Breast epithelium (tissue), 4 donors: Measurements from ENCODE around the gene LEMD1. TPM values are rescaled to one million over a fixed set of nuclear protein-coding genes. Genes with fewer than 3 reads are reported as not detected.

Experiments used
- DNase-seq, 2 donors: peaks; one replicate each; pipeline ENCODE4 v3.0.0-alpha.2; 2019; ENCODE audit warnings: low spot score in 2 of 2
- H3K27ac ChIP-seq, 2 donors: fragments of 200-600 bp; sonication (generic) in 1 of 2; one replicate each; pipeline ENCODE4 v1.5.1; 2016 to 2019; ENCODE audit warnings: mild to moderate bottlenecking in 1 of 2
- H3K27me3 ChIP-seq, 2 donors: fragments of 200-600 bp; sonication (generic) in 1 of 2; one replicate each; pipeline versions ENCODE4 v1.5.1 to v1.6.0; 2017 to 2019; ENCODE audit warnings: control low read depth in 1 of 2, mild to moderate bottlenecking in 1 of 2
- H3K36me3 ChIP-seq: fragments of 200-600 bp; one replicate; pipeline ENCODE4 v1.5.1; 2019
- H3K4me1 ChIP-seq, 2 donors: fragments of 200-600 bp; sonication (generic); one replicate each; pipeline ENCODE4 v1.5.1; 2016 to 2019; ENCODE audit warnings: control low read depth in 1 of 2
- H3K4me3 ChIP-seq, 3 donors: fragments of 200-600 bp; sonication (generic); 1 replicate in 2 of 3; 2 replicates in 1 of 3; pipeline ENCODE4 v1.5.1; 2016 to 2019; ENCODE audit warnings: mild to moderate bottlenecking in 3 of 3, moderate library complexity in 2 of 3
- H3K9me3 ChIP-seq, 2 donors: fragments of 200-600 bp; sonication (generic) in 1 of 2; one replicate each; pipeline ENCODE4 v1.5.1; 2016 to 2019; ENCODE audit warnings: control low read depth in 1 of 2
- CTCF ChIP-seq, 3 donors: fragments of 450-650 bp; IDR thresholded peaks; one replicate each; pipeline ENCODE4 v1.5.1; 2016 to 2017; ENCODE audit warnings: antibody characterized with exemption in 3 of 3, mild to moderate bottlenecking in 3 of 3, moderate library complexity in 3 of 3
- POLR2A ChIP-seq: fragments of 450-650 bp; IDR thresholded peaks from one replicate; pipeline ENCODE4 v1.6.1; 2016; ENCODE audit warnings: antibody characterized with exemption, mild to moderate bottlenecking, moderate library complexity
- POLR2AphosphoS5 ChIP-seq, 3 donors: sonication (generic); formaldehyde crosslinking; IDR thresholded peaks; one replicate each; pipeline ENCODE4 v1.6.1; 2017; ENCODE audit warnings: antibody characterized with exemption in 3 of 3
- intact Hi-C: fragments of 100-400 bp; cut with DNase I; formaldehyde crosslinking; loops from one replicate; pipeline ENCODE4 v1.15.1; 2023; ENCODE audit warnings: low total_unique reads
- total RNA-seq, 3 donors: library from RNA; depleted of rRNA; stranded (reverse); fragments of >200 nt; gene quantifications; one replicate each; pipeline ENCODE4 v1.1.0, GENCODE V29; 2016

The LEMD1 gene
- total RNA-seq, 3 donors from 2014 or later, result 6.1 TPM; not detected in 2

GRCh38 chr1:205373022-205373797 is 48.6 kb downstream of the LEMD1 start:
- H3K4me1 ChIP-seq, result no peaks in the 10 kb centered on the region
- no peak for TF ChIP-seq POLR2AphosphoS5 (IDR thresholded peaks at IDR 0.05)
- no peak for TF ChIP-seq CTCF (IDR thresholded peaks at IDR 0.05)
- TF ChIP-seq POLR2A, result no peak

GRCh38 chr1:205371871-205372660 is 49.8 kb downstream of the LEMD1 start:
- no peak for DNase-seq
- TF ChIP-seq POLR2A (no peak), CTCF (IDR thresholded peaks at IDR 0.05) (no peak), POLR2AphosphoS5 (IDR thresholded peaks at IDR 0.05) (no peak)

More at GRCh38 chr1:205373022-205373797, 48.6 kb downstream of the LEMD1 start:
- no peak for DNase-seq
- Histone ChIP-seq H3K36me3 (no peaks in the 10 kb centered on the region), H3K9me3 (no peaks in the 10 kb centered on the region), H3K27ac (no peak overlapping the region), H3K27me3 (no peaks in the 10 kb centered on the region), H3K4me3 (no peak overlapping the region)
- intact Hi-C loops, result no loop called here

GRCh38 chr1:205370780-205371179 is 51.1 kb downstream of the LEMD1 start:
- no peak for DNase-seq
- TF ChIP-seq POLR2AphosphoS5 (IDR thresholded peaks at IDR 0.05) (no peak), POLR2A (no peak), CTCF (IDR thresholded peaks at IDR 0.05) (no peak)
- no peak overlapping the region for H3K27ac ChIP-seq
- H3K4me3 ChIP-seq, result no peak overlapping the region
- no peaks in the 10 kb centered on the region for H3K36me3 ChIP-seq
- H3K27me3 ChIP-seq, result no peaks in the 10 kb centered on the region
- H3K9me3 ChIP-seq, result no peaks in the 10 kb centered on the region
- intact Hi-C loops, result no loop called here
- H3K4me1 ChIP-seq, result no peaks in the 10 kb centered on the region

More at GRCh38 chr1:205371871-205372660, 49.8 kb downstream of the LEMD1 start:
- H3K27ac ChIP-seq, result no peak overlapping the region
- H3K36me3 ChIP-seq, result no peaks in the 10 kb centered on the region
- no peaks in the 10 kb centered on the region for H3K9me3 ChIP-seq
- no peaks in the 10 kb centered on the region for H3K4me1 ChIP-seq
- intact Hi-C loops, result no loop called here
- H3K4me3 ChIP-seq, result no peak overlapping the region
- H3K27me3 ChIP-seq, result no peaks in the 10 kb centered on the region

GRCh38 chr1:205369701-205370123 is 52.1 kb downstream of the LEMD1 start:
- H3K27ac ChIP-seq, result no peak overlapping the region
- TF ChIP-seq CTCF (IDR thresholded peaks at IDR 0.05) (no peak), POLR2A (no peak), POLR2AphosphoS5 (IDR thresholded peaks at IDR 0.05) (no peak)

GRCh38 chr1:205368478-205368877 is 53.4 kb downstream of the LEMD1 start:
- no peak overlapping the region for H3K4me3 ChIP-seq
- no peak for DNase-seq
- H3K27ac ChIP-seq, result no peak overlapping the region
- H3K9me3 ChIP-seq, result no peaks in the 10 kb centered on the region
- H3K36me3 ChIP-seq, result no peaks in the 10 kb centered on the region
- intact Hi-C loops, result no loop called here
- H3K4me1 ChIP-seq, result no peaks in the 10 kb centered on the region
- no peaks in the 10 kb centered on the region for H3K27me3 ChIP-seq
- no peak for TF ChIP-seq CTCF (IDR thresholded peaks at IDR 0.05)
- TF ChIP-seq POLR2AphosphoS5 (IDR thresholded peaks at IDR 0.05), result no peak
- no peak for TF ChIP-seq POLR2A

More at GRCh38 chr1:205369701-205370123, 52.1 kb downstream of the LEMD1 start:
- Histone ChIP-seq H3K36me3 (no peaks in the 10 kb centered on the region), H3K4me3 (no peak overlapping the region), H3K9me3 (no peaks in the 10 kb centered on the region), H3K4me1 (no peaks in the 10 kb centered on the region), H3K27me3 (no peaks in the 10 kb centered on the region)
- intact Hi-C loops, result no loop called here
- DNase-seq, result no peak
